ENCODE results near the gene ACIN1. TPM values are rescaled to one million over a fixed set of nuclear protein-coding genes. Genes with fewer than 3 reads are reported as not detected.

The ACIN1 gene
- total RNA-seq, 1 experiment from 2014 or later, result 179 TPM

- ChIA-PET CTCF (no interaction called here), POLR2A (no interaction called here), RAD21 (ENCODE audit: low non-redundant PET in 1 of 2, low total read pairs in 2 of 2, uncharacterized antibody in 2 of 2, unreplicated experiment in 2 of 2) (no interaction called here)
- DNase-seq (ENCODE audit: low read depth, low spot score) (no peak), ATAC-seq (no peak)
- Histone ChIP-seq H3K4me1 (ENCODE audit: control insufficient read depth in 1 of 2, insufficient read depth in 2 of 2, low read length in 2 of 2) (peaks cover 0 to under 1% of the 10 kb centered on the region in 2 experiments; a peak in 2 of 4 replicates), H3K36me3 (ENCODE audit: control insufficient read depth in 1 of 2, insufficient read depth in 2 of 2, low read length in 2 of 2) (no peaks in the 10 kb centered on the region), H3K79me2 (ENCODE audit: insufficient read depth, low read length) (no peaks in the 10 kb centered on the region), H3K9me3 (ENCODE audit: control insufficient read depth in 1 of 2, insufficient read depth in 1 of 2, low read depth in 1 of 2, low read length in 2 of 2) (no peaks in the 10 kb centered on the region), H3K9ac (ENCODE audit: low read length) (no peak overlapping the region), H3K9me2 (ENCODE audit: insufficient read depth) (no peaks in the 10 kb centered on the region), H2AFZ (ENCODE audit: low read depth, low read length, poor library complexity, severe bottlenecking) (no peak overlapping the region), H4K20me1 (ENCODE audit: insufficient read depth) (no peaks in the 10 kb centered on the region), H3K27me3 (ENCODE audit: insufficient read depth, low read length) (no peaks in the 10 kb centered on the region), H3K27ac (ENCODE audit: low read depth, low read length) (no peak overlapping the region), H3K4me3 (replicated peaks in 1 of 2; ENCODE audit: low read depth in 1 of 2, low read length in 2 of 2) (no peak overlapping the region), H3K4me2 (ENCODE audit: low read length) (no peak overlapping the region)
- intact Hi-C loops (cut with micrococcal nuclease), result no loop called here
- TF ChIP-seq ZBTB33 (IDR thresholded peaks at IDR 0.05; ENCODE audit: extremely low read depth, insufficient replicate concordance, low read length), result no peak
- TF ChIP-seq ZNF274 (IDR thresholded peaks at IDR 0.05; ENCODE audit: low read depth, low read length), result no peak
- TF ChIP-seq REST (IDR thresholded peaks at IDR 0.05; ENCODE audit: low read depth), result no peak
- no peak for TF ChIP-seq CBX3 (IDR thresholded peaks at IDR 0.05; ENCODE audit: low read depth)
- TF ChIP-seq, protein P1, sequence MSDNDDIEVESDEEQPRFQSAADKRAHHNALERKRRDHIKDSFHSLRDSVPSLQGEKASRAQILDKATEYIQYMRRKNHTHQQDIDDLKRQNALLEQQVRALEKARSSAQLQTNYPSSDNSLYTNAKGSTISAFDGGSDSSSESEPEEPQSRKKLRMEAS (IDR thresholded peaks at IDR 0.05), result no peak
- no peak for TF ChIP-seq EZH2 (IDR thresholded peaks at IDR 0.05)
- no peak for TF ChIP-seq EZH2phosphoT487 (IDR thresholded peaks at IDR 0.05; ENCODE audit: borderline replicate concordance)
- no TSS peak for BruUV-seq (replicated peaks)
These were observed 41.7 kb upstream of the ACIN1 start for GRCh38 chr14:23136566-23137133.

Data from HCT116 (cell line).